ENCODE measurements around the gene SACS. TPM values are rescaled to one million over a fixed set of nuclear protein-coding genes. Genes with fewer than 3 reads are reported as not detected.
"Not testable (repeated sequence)": the region's sequence is repeated elsewhere in the genome, so short reads cannot be mapped to it uniquely, and the experiment has no call there.

The SACS gene
- polyA plus RNA-seq, 4 donors: 10.4 to 11.5 (median 10.9) TPM

DNA sequence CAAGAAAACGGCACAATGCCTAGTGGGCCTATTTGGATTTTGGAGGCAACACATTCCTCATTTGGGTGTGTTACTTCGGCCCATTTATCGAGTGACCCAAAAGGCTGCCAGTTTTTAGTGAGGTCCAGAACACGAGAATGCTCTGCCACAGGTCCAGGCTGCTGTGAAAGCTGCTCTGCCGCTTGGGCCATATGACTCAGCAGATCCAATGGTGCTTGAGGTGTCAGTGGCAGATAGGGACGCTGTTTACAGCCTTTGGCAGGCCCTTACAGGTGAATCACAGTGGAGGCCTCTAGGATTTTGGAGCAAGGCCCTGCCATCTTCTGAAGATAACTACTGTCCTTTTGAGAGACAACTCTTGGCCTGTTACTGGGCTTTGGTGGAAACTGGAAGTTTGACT, 118.7 kb downstream of the SACS start:
- DNase-seq (ENCODE audit: low read depth in 4 of 4, low spot score in 2 of 4): not testable (repeated sequence)

DNA sequence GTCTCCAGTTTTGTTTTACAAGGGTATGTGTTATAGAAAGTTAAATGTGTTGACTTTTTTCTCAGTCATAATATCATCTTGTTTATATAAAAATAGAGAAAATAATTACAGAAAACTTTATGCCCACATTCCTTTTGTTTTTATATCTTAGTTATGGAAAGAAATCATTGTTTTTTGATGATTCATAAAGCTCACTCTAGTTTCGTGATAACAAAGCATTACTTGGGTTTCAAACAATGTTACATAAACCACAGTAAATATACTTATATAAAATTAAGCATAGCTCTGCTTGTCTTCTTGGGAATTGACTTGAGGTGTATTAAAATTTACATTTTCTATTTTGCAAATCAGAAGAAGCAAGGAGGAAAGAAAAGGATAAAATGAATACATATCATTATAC, 140.9 kb downstream of the SACS start:
- no peak for DNase-seq (ENCODE audit: low read depth in 4 of 4, low spot score in 2 of 4)

DNA sequence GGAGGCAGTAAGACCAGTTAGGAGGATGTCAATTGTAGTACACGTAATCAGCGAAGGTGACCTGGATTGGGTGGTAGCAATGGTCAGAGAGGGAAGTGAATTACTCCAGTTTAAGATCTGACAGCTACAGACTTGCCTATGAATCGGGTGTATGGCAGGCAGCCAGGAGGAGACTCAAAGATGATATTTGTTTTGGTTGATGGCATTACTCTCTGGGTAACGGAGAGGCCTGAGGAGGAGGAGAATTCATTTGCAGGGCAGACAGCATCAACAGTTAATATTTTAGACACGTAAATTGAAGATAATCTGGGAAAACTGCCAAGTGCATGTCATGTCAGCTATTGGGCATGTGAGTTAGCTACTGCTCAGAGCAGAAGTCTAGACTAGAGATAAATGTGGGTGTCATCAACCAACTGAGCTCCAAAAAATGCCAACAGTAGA, 143.6 kb downstream of the SACS start:
- no peak for DNase-seq (ENCODE audit: low read depth in 4 of 4, low spot score in 2 of 4)

DNA sequence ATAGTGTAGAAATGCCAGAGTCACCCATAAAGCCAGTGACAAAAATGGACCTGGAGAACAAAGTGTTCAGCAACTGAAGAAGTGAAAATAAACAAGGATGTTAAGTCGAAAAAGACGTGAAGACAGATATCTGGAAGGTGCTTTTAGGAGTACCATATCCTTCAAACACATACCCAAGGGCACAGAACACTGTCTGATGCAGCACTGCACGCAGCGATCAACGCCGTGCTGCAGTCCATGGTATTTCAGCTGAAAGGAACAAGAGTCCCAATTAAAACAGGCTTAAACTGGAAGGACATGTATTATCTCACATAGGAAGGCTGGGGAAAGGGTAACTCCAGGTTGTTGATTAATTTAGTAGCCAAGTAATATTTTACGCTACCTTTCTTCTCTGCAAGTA, 144.5 kb downstream of the SACS start:
- no peak for DNase-seq (ENCODE audit: low read depth in 4 of 4, low spot score in 2 of 4)

DNA sequence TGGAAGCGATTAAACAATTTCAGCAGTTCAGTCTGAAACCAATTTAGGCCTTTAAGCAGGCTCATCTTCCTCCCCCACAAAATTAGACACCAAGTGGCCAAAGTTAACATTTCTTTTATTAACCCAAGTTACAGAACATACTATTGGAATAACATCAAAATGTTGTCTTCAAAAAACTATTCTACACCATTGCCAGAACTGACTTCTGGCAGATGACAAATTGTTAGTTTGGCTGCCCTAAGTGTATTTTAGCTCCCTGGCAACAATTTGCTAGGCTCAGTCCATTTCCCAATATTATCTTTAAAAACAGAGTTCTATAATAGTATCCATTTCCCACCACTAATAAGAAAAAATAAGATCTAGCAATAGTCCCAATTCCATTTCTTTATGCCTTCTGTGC, 144.9 kb downstream of the SACS start:
- DNase-seq (ENCODE audit: low read depth in 4 of 4, low spot score in 2 of 4): no peak

DNA sequence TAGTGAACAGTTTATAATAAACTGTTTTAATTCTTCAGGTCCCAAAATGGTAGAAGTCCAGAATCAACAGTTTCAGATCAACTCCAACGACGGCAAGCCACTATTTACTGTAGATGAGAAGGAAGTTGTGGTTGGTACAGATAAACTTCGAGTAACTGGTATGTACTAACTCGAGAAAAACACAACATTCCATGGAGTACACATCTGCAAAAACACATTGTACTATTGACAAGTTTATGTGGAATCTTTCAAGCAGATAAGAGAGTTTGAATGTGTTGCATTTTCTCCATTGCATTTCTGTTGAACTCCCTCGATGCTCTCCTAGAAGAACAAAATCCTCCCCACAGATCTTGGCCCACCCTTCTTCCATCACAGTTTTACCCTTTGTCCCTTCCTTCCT, 154.2 kb downstream of the SACS start:
- DNase-seq (ENCODE audit: low read depth in 4 of 4, low spot score in 2 of 4): no peak

Other genes with a start within 250 kb of the SACS start
- 10 to 100 TPM; 49.0 to 52.6 (median 52.0) TPM for gene TNFRSF19, start 136.7 kb upstream of the SACS start, polyA plus RNA-seq (ENCODE audit: insufficient read length in 4 of 4)